ENCODE results near the gene IFT20. TPM values are rescaled to one million over a fixed set of nuclear protein-coding genes. Genes with fewer than 3 reads are reported as not detected.

The IFT20 gene
- total and polyA plus RNA-seq, 5 donors from 2014 or later = 36.9 to 55.5 (median 44.1) TPM

DNA sequence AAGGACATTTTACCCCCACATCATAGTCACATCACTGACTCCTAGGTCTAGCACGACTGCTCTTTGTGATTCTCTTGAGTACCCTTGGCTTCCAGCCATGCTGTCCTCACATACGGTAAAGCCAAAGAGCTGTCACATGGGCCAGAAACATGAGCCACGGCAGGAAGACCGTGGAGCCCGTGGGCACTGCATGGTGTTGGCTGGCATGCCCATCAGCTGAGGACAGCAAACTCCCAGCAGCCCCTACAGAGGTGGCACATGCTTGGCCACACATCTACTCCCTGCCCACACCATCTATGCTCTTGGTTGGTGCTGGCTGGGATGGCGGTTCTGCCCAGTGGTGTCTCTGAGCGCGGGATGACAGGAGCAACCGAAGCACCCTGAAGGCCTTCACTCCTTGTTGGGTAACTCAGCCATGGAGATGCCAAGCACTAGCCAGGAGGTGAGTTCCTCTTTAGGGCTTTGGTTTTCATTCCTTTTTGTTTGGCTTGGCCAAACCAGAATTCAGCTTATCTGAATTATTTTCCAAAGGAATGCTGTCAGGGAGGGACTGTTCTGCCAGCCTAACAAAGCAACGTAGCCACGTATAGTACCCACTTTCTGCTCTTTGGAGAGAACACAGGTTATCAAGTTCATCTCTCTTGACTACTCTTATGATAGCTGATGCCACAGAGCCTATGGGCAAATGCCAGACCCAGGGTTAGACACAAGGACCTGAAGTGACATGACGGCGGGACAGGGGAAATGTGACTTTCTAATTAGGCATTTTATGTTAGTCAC lies 10.3 kb upstream of the IFT20 start:
- Mint-ChIP-seq H3K36me3 (peaks cover 22% of the 10 kb centered on the region), H3K9me3 (no peaks in the 10 kb centered on the region), H3K27ac (peak overlapping the region in 1 of 3 donors; percentile 32), H3K4me3 (no peak overlapping the region), H3K4me1 (no peaks in the 10 kb centered on the region), H3K27me3 (no peaks in the 10 kb centered on the region)
- Histone ChIP-seq H3K9me3 (ENCODE audit: control insufficient read depth in 2 of 2, low read length in 2 of 2) (no peaks in the 10 kb centered on the region), H3K27ac (ENCODE audit: insufficient read depth, low read length, poor library complexity, severe bottlenecking) (no peak overlapping the region), H3K4me3 (ENCODE audit: low read depth, low read length) (no peak overlapping the region), H3K27me3 (ENCODE audit: control insufficient read depth, insufficient read depth, low read length) (no peaks in the 10 kb centered on the region), H3K4me1 (ENCODE audit: control insufficient read depth, insufficient read depth, low read length, poor library complexity, severe bottlenecking) (no peaks in the 10 kb centered on the region), H3K36me3 (ENCODE audit: control insufficient read depth, insufficient read depth, low read length) (peaks cover 93% of the 10 kb centered on the region)
- no peak for DNase-seq
- no peak for ATAC-seq (ENCODE audit: low read depth in 2 of 2)

DNA sequence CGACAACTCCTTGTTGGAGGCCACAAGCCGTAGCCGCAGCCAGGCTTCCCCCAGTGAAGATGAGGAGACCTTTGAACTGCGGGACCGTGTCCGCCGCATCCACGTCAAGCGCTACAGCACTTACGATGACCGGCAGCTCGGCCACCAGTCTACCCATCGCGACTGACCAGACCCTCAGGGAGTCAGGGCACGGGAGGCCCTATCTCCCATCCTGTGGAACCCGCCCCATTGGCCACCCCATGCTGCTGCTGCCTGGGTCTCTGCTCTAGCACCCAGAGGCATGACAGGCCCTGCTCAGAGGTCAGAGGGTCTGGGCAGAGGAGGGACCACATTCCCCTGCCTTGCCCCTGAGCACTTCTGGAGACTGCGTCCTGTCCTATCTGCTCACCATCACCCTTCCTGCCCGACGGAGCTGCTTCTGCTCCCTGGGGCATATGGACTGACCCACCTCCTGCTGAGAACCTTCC lies 9.2 kb upstream of the IFT20 start:
- Histone ChIP-seq H3K27me3 (ENCODE audit: control insufficient read depth, insufficient read depth, low read length) (no peaks in the 10 kb centered on the region), H3K27ac (ENCODE audit: insufficient read depth, low read length, poor library complexity, severe bottlenecking) (no peak overlapping the region), H3K9me3 (ENCODE audit: control insufficient read depth in 2 of 2, low read length in 2 of 2) (no peaks in the 10 kb centered on the region), H3K4me1 (ENCODE audit: control insufficient read depth, insufficient read depth, low read length, poor library complexity, severe bottlenecking) (no peaks in the 10 kb centered on the region), H3K4me3 (ENCODE audit: low read depth, low read length) (no peak overlapping the region), H3K36me3 (ENCODE audit: control insufficient read depth, insufficient read depth, low read length) (peaks cover 88% of the 10 kb centered on the region)
- no peaks in the 10 kb centered on the region for H3K9me3 Mint-ChIP-seq
- no peaks in the 10 kb centered on the region for H3K27me3 Mint-ChIP-seq
- peaks cover 18% of the 10 kb centered on the region for H3K36me3 Mint-ChIP-seq
- no peak overlapping the region for H3K27ac Mint-ChIP-seq
- no peak overlapping the region for H3K4me3 Mint-ChIP-seq
- DNase-seq = no peak
- ATAC-seq (ENCODE audit: low read depth in 2 of 2) = no peak
- H3K4me1 Mint-ChIP-seq = peaks cover 0 to 2% (median 0%) of the 10 kb centered on the region in 4 donors

DNA sequence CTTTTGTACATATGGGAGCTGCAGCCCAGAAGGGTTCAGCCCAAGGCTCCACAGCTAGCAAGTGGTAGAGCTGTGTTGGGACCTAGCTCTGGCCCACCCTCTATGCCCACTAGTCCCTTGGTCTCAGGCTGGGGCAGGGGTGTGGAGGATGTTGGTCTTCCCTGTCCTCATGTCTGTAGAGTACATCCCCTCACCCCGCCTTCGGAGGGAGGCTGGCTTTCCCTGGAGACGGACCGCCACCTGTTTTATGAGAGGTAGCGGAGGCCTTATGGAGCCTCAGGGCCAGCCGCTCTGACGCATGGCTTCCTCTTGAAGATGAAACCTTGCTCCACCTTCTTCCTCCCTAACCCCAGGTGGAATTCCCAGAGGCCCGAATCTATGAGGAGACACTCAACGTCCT lies 8.7 kb upstream of the IFT20 start:
- Histone ChIP-seq H3K27me3 (ENCODE audit: control insufficient read depth, insufficient read depth, low read length) (no peaks in the 10 kb centered on the region), H3K9me3 (ENCODE audit: control insufficient read depth in 2 of 2, low read length in 2 of 2) (no peaks in the 10 kb centered on the region), H3K4me1 (ENCODE audit: control insufficient read depth, insufficient read depth, low read length, poor library complexity, severe bottlenecking) (no peaks in the 10 kb centered on the region), H3K27ac (ENCODE audit: insufficient read depth, low read length, poor library complexity, severe bottlenecking) (no peak overlapping the region), H3K36me3 (ENCODE audit: control insufficient read depth, insufficient read depth, low read length) (peaks cover 87% of the 10 kb centered on the region), H3K4me3 (ENCODE audit: low read depth, low read length) (no peak overlapping the region)
- no peak for ATAC-seq (ENCODE audit: low read depth in 2 of 2)
- Mint-ChIP-seq H3K4me1 (peaks cover 0 to 2% (median under 1%) of the 10 kb centered on the region in 4 donors), H3K9me3 (no peaks in the 10 kb centered on the region), H3K36me3 (peaks cover 18% of the 10 kb centered on the region), H3K27ac (no peak overlapping the region), H3K4me3 (no peak overlapping the region), H3K27me3 (no peaks in the 10 kb centered on the region)
- DNase-seq = no peak

DNA sequence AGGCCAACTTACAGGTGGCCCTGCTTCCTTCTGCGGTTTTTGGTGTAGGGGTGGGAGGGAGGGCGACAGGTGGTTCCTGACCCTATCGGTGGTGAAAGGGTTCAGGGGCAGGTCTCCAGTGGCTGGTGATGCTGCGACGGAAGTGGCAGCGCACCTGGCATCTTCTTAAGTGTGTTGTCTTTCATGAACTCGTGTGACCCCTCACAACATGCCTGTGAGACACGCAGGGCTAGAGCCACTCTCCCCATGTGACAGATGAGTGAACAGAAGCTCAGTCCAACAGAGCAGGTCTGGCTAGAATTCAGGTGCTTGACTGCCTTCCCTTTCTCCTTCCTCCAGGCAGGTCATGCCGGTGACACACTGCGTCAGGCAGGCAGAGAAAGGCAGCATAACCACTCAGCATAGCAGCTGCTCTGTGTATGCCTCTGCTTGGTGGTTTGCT lies 8.2 kb upstream of the IFT20 start:
- Histone ChIP-seq H3K4me1 (ENCODE audit: control insufficient read depth, insufficient read depth, low read length, poor library complexity, severe bottlenecking) (no peaks in the 10 kb centered on the region), H3K36me3 (ENCODE audit: control insufficient read depth, insufficient read depth, low read length) (peaks cover 82% of the 10 kb centered on the region), H3K27ac (ENCODE audit: insufficient read depth, low read length, poor library complexity, severe bottlenecking) (no peak overlapping the region), H3K27me3 (ENCODE audit: control insufficient read depth, insufficient read depth, low read length) (no peaks in the 10 kb centered on the region), H3K4me3 (ENCODE audit: low read depth, low read length) (no peak overlapping the region), H3K9me3 (ENCODE audit: control insufficient read depth in 2 of 2, low read length in 2 of 2) (no peaks in the 10 kb centered on the region)
- Mint-ChIP-seq H3K4me3 (no peak overlapping the region), H3K9me3 (no peaks in the 10 kb centered on the region), H3K4me1 (peaks cover 0 to 5% (median 3%) of the 10 kb centered on the region in 4 donors), H3K36me3 (peaks cover 18% of the 10 kb centered on the region), H3K27ac (no peak overlapping the region), H3K27me3 (no peaks in the 10 kb centered on the region)
- peak in 1 of 2 donors; percentile 24 for ATAC-seq (ENCODE audit: low read depth in 2 of 2)
- peak in 1 of 3 donors; percentile 34 for DNase-seq

DNA sequence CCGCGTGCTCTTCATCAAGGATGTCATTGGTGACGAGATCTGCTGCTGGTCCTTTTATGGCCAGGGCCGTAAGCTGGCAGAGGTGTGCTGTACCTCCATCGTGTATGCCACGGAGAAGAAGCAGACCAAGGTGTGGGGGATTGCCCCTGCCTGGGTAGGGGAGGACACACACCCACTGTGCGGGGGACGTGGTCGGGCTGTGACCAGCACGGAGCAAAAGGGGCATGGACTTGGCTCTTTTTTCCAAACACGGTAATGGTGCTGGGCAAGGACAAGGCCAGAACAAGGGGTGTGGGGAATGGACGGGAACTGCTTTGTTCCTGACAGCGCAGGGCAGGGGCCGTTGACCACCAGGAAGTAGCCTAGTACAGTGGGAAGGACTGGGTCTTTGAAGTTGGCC lies 7.0 kb upstream of the IFT20 start:
- H3K36me3 Mint-ChIP-seq = peaks cover 18% of the 10 kb centered on the region

DNA sequence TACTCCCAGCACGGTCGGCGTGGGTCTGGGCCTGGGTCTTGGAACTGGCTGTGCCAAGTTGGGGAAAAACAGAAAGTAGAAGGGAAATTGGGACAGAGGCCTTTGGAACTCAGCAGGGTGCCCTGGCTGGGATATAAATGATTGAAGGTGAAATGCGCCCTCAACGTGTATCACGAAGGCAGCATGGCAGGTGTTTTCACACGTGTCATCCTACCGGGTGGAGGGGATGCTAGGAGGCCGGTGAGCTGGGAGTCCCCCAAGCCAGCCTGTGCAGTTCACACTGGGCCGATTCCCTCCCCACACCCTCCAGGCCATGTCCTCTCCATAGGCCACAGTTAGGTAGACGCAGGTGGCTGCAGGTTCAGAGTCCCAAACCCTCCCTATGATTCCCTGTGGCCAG lies 6.2 kb upstream of the IFT20 start:
- Histone ChIP-seq H3K4me3 (ENCODE audit: low read depth, low read length) (no peak overlapping the region), H3K36me3 (ENCODE audit: control insufficient read depth, insufficient read depth, low read length) (peaks cover 63% of the 10 kb centered on the region), H3K4me1 (ENCODE audit: control insufficient read depth, insufficient read depth, low read length, poor library complexity, severe bottlenecking) (peaks cover 5% of the 10 kb centered on the region), H3K9me3 (ENCODE audit: control insufficient read depth in 2 of 2, low read length in 2 of 2) (no peaks in the 10 kb centered on the region), H3K27me3 (ENCODE audit: control insufficient read depth, insufficient read depth, low read length) (no peaks in the 10 kb centered on the region), H3K27ac (ENCODE audit: insufficient read depth, low read length, poor library complexity, severe bottlenecking) (no peak overlapping the region)
- ATAC-seq (ENCODE audit: low read depth in 2 of 2) (no peak), DNase-seq (no peak)
- peaks cover 14% of the 10 kb centered on the region for H3K36me3 Mint-ChIP-seq
- no peaks in the 10 kb centered on the region for H3K27me3 Mint-ChIP-seq
- H3K9me3 Mint-ChIP-seq = no peaks in the 10 kb centered on the region
- H3K27ac Mint-ChIP-seq = no peak overlapping the region
- peaks cover 0 to 24% (median 20%) of the 10 kb centered on the region in 4 donors for H3K4me1 Mint-ChIP-seq
- H3K4me3 Mint-ChIP-seq = no peak overlapping the region

More for the DNA sequence above, 7.0 kb upstream of the IFT20 start:
- H3K9me3 ChIP-seq (ENCODE audit: control insufficient read depth in 2 of 2, low read length in 2 of 2) = no peaks in the 10 kb centered on the region
- no peak for DNase-seq
- H3K27me3 ChIP-seq (ENCODE audit: control insufficient read depth, insufficient read depth, low read length) = no peaks in the 10 kb centered on the region
- peaks cover 71% of the 10 kb centered on the region for H3K36me3 ChIP-seq (ENCODE audit: control insufficient read depth, insufficient read depth, low read length)
- peak overlapping the region in 1 of 3 donors; percentile 79 for H3K27ac Mint-ChIP-seq
- no peak overlapping the region for H3K4me3 ChIP-seq (ENCODE audit: low read depth, low read length)
- H3K27ac ChIP-seq (ENCODE audit: insufficient read depth, low read length, poor library complexity, severe bottlenecking) = no peak overlapping the region
- H3K27me3 Mint-ChIP-seq = no peaks in the 10 kb centered on the region
- ATAC-seq (ENCODE audit: low read depth in 2 of 2) = no peak
- peaks cover 0 to 16% (median 13%) of the 10 kb centered on the region in 4 donors for H3K4me1 Mint-ChIP-seq
- H3K4me3 Mint-ChIP-seq = no peak overlapping the region
- no peaks in the 10 kb centered on the region for H3K9me3 Mint-ChIP-seq
- H3K4me1 ChIP-seq (ENCODE audit: control insufficient read depth, insufficient read depth, low read length, poor library complexity, severe bottlenecking) = no peaks in the 10 kb centered on the region

DNA sequence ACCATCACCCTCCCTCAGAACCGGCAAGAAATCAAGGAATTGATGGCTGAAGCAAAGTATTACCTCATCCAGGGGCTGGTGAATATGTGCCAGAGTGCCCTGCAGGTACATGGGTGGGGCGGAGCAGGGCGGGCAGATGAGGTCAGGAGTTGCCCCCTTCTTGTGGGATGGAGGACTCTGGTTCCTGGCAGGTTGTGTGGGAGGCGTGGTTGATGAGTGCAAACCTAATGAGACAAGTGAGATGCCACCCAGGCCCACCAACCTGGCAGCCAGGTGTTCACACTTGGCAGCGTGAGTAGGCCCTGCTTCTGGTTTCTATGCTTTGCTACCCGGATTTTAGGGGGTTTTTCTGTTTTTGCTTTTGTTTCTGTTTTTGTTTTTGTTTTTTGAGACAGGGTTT lies 5.1 kb upstream of the IFT20 start:
- H3K4me1 ChIP-seq (ENCODE audit: control insufficient read depth, insufficient read depth, low read length, poor library complexity, severe bottlenecking) = peaks cover 14% of the 10 kb centered on the region
- no peak overlapping the region for H3K27ac Mint-ChIP-seq
- no peak for DNase-seq
- H3K27ac ChIP-seq (ENCODE audit: insufficient read depth, low read length, poor library complexity, severe bottlenecking) = no peak overlapping the region
- no peaks in the 10 kb centered on the region for H3K9me3 ChIP-seq (ENCODE audit: control insufficient read depth in 2 of 2, low read length in 2 of 2)
- peaks cover 51% of the 10 kb centered on the region for H3K36me3 ChIP-seq (ENCODE audit: control insufficient read depth, insufficient read depth, low read length)
- no peak overlapping the region for H3K4me3 Mint-ChIP-seq
- H3K27me3 ChIP-seq (ENCODE audit: control insufficient read depth, insufficient read depth, low read length) = no peaks in the 10 kb centered on the region
- H3K4me3 ChIP-seq (ENCODE audit: low read depth, low read length) = no peak overlapping the region
- peaks cover 12% of the 10 kb centered on the region for H3K36me3 Mint-ChIP-seq
- no peak for ATAC-seq (ENCODE audit: low read depth in 2 of 2)
- no peaks in the 10 kb centered on the region for H3K27me3 Mint-ChIP-seq
- peaks cover 0 to 32% (median 27%) of the 10 kb centered on the region in 4 donors for H3K4me1 Mint-ChIP-seq
- no peaks in the 10 kb centered on the region for H3K9me3 Mint-ChIP-seq

DNA sequence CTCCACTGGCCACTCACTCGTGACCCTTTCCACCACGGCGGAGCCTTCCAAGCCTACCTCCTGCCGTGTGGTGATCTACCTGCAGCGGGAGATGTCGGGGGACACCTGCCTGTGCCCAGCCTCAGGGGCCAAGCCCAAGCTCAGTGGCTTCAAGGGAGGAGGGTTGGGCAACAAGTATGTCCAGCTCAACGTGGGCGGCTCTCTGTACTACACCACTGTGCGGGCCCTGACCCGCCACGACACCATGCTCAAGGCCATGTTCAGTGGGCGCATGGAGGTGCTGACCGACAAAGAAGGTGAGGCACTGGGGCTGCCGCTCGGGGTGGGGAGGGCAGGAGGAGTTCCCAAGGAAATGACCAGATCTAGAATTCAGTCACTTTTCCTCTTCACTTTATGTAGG lies 4.2 kb upstream of the IFT20 start:
- no peaks in the 10 kb centered on the region for H3K9me3 ChIP-seq (ENCODE audit: control insufficient read depth in 2 of 2, low read length in 2 of 2)
- Mint-ChIP-seq H3K9me3 (no peaks in the 10 kb centered on the region), H3K36me3 (peaks cover 12% of the 10 kb centered on the region), H3K4me3 (peak overlapping the region in 1 of 4 donors; percentile 61), H3K27me3 (no peaks in the 10 kb centered on the region), H3K27ac (no peak overlapping the region), H3K4me1 (peaks cover 0 to 42% (median 34%) of the 10 kb centered on the region in 4 donors)
- ATAC-seq (ENCODE audit: low read depth in 2 of 2) = no peak
- no peak for DNase-seq
- peaks cover 43% of the 10 kb centered on the region for H3K36me3 ChIP-seq (ENCODE audit: control insufficient read depth, insufficient read depth, low read length)
- no peak overlapping the region for H3K4me3 ChIP-seq (ENCODE audit: low read depth, low read length)
- H3K27ac ChIP-seq (ENCODE audit: insufficient read depth, low read length, poor library complexity, severe bottlenecking) = no peak overlapping the region
- H3K4me1 ChIP-seq (ENCODE audit: control insufficient read depth, insufficient read depth, low read length, poor library complexity, severe bottlenecking) = peaks cover 21% of the 10 kb centered on the region
- H3K27me3 ChIP-seq (ENCODE audit: control insufficient read depth, insufficient read depth, low read length) = no peaks in the 10 kb centered on the region

Data from CD4-positive, CD25-positive, alpha-beta regulatory T cell (primary cell).